Mesenchymal stem cell (in vitro differentiated cells and primary cell): ENCODE measurements around the gene PTPRE.

Experiments used
- DNase-seq: peaks from one replicate; pipeline ENCODE4 v3.0.0-alpha.2; 2013
- H2AFZ ChIP-seq: one replicate; pipeline ENCODE4 v1.6.1; 2013; ENCODE audit warnings: low read depth, mild to moderate bottlenecking, control low read depth, inconsistent platforms, low read length, moderate library complexity
- H2AK5ac ChIP-seq: 2 replicates; pipeline ENCODE4 v1.6.1; 2013; ENCODE audit warnings: low read length, moderate library complexity, mild to moderate bottlenecking, inconsistent platforms; ENCODE audit not compliant: severe bottlenecking
- H2BK120ac ChIP-seq: one replicate; pipeline ENCODE4 v1.6.1; 2013; ENCODE audit warnings: low read depth, mild to moderate bottlenecking, inconsistent platforms, low read length, moderate library complexity
- H2BK12ac ChIP-seq, 2 experiments: one replicate each; pipeline ENCODE4 v1.6.1; 2013; ENCODE audit warnings: inconsistent platforms in 2 of 2, low read length in 2 of 2, mild to moderate bottlenecking in 2 of 2, moderate library complexity in 2 of 2, control low read depth in 1 of 2
- H2BK15ac ChIP-seq: one replicate; pipeline ENCODE4 v1.6.1; 2013; ENCODE audit warnings: mild to moderate bottlenecking, low read depth, inconsistent platforms; ENCODE audit not compliant: poor library complexity, severe bottlenecking
- H2BK5ac ChIP-seq: 2 replicates; pipeline ENCODE4 v1.6.1; 2013; ENCODE audit warnings: low read depth, mild to moderate bottlenecking, low read length, control low read depth, inconsistent platforms; ENCODE audit not compliant: poor library complexity, severe bottlenecking
- H3K14ac ChIP-seq, 2 experiments: one replicate each; pipeline ENCODE4 v1.6.1; 2013; ENCODE audit warnings: inconsistent platforms in 2 of 2, low read length in 2 of 2, control low read depth in 1 of 2, mild to moderate bottlenecking in 1 of 2, moderate library complexity in 1 of 2
- H3K18ac ChIP-seq, 2 experiments: one replicate each; pipeline ENCODE4 v1.6.1; 2013; ENCODE audit warnings: inconsistent platforms in 2 of 2, low read length in 2 of 2, control low read depth in 1 of 2, low read depth in 1 of 2, mild to moderate bottlenecking in 1 of 2
- H3K23ac ChIP-seq, 2 experiments: one replicate each; pipeline ENCODE4 v1.6.1; 2013; ENCODE audit warnings: inconsistent platforms in 2 of 2, low read length in 2 of 2, mild to moderate bottlenecking in 2 of 2, moderate library complexity in 2 of 2, control low read depth in 1 of 2
- H3K27ac ChIP-seq: 2 replicates; pipeline ENCODE4 v1.5.1; 2013; ENCODE audit warnings: mild to moderate bottlenecking, moderate library complexity, low read length, control low read depth, inconsistent platforms; ENCODE audit not compliant: poor library complexity, severe bottlenecking
- H3K27me3 ChIP-seq, 2 experiments: 2 replicates each; pipeline versions ENCODE4 v1.6.1 to v1.7.0; 2013; ENCODE audit warnings: low read length in 2 of 2, mild to moderate bottlenecking in 2 of 2, moderate library complexity in 2 of 2, control low read depth in 1 of 2, inconsistent platforms in 1 of 2; ENCODE audit not compliant: control insufficient read depth in 1 of 2, insufficient read depth in 1 of 2
- H3K36me3 ChIP-seq, 2 experiments: 2 replicates each; pipeline versions ENCODE4 v1.6.1 to v1.7.0; 2013; ENCODE audit warnings: low read length in 2 of 2, control low read depth in 1 of 2, inconsistent platforms in 1 of 2, low read depth in 1 of 2, mild to moderate bottlenecking in 1 of 2; ENCODE audit not compliant: insufficient read depth in 2 of 2, control insufficient read depth in 1 of 2
- H3K4ac ChIP-seq, 2 experiments: one replicate each; pipeline ENCODE4 v1.6.1; 2013; ENCODE audit warnings: inconsistent platforms in 2 of 2, low read length in 2 of 2, mild to moderate bottlenecking in 2 of 2, moderate library complexity in 2 of 2, control low read depth in 1 of 2, low read depth in 1 of 2
- H3K4me1 ChIP-seq: 2 replicates; pipeline ENCODE4 v1.6.1; 2013; ENCODE audit warnings: low read depth, low read length, control low read depth; ENCODE audit not compliant: control insufficient read depth, insufficient read depth
- H3K4me2 ChIP-seq: 2 replicates; pipeline ENCODE4 v1.6.1; 2013; ENCODE audit warnings: low read length, mild to moderate bottlenecking, inconsistent platforms; ENCODE audit not compliant: poor library complexity, severe bottlenecking
- H3K4me3 ChIP-seq, 2 experiments: 2 replicates each; pipeline versions ENCODE4 v1.5.1 to v1.7.0; 2013; ENCODE audit warnings: low read length in 2 of 2, mild to moderate bottlenecking in 2 of 2, control low read depth in 1 of 2, low read depth in 1 of 2; ENCODE audit not compliant: insufficient read depth in 1 of 2
- H3K79me1 ChIP-seq: replicated peaks from 2 replicates; pipeline ENCODE4 v1.6.1; 2013; ENCODE audit warnings: mild to moderate bottlenecking, control low read depth, low read length, inconsistent platforms; ENCODE audit not compliant: poor library complexity, severe bottlenecking
- H3K9ac ChIP-seq: 2 replicates; pipeline ENCODE4 v1.7.0; 2013; ENCODE audit warnings: mild to moderate bottlenecking, low read length, moderate library complexity
- H3K9me3 ChIP-seq: 2 replicates; pipeline ENCODE4 v1.7.0; 2013; ENCODE audit warnings: mild to moderate bottlenecking, low read length; ENCODE audit not compliant: control insufficient read depth
- H4K8ac ChIP-seq: one replicate; pipeline ENCODE4 v1.6.1; 2013; ENCODE audit warnings: inconsistent platforms, mild to moderate bottlenecking, low read length, moderate library complexity
- H4K91ac ChIP-seq: one replicate; pipeline ENCODE4 v1.6.1; 2013; ENCODE audit warnings: mild to moderate bottlenecking, low read length, inconsistent platforms
- WGBS: methylation state at CpG from one replicate; pipeline ENCODE4 v1.1.7; 2013; ENCODE audit warnings: mixed read lengths; 5-methylcytosine and 5-hydroxymethylcytosine counted together

Gene PTPRE

DNA sequence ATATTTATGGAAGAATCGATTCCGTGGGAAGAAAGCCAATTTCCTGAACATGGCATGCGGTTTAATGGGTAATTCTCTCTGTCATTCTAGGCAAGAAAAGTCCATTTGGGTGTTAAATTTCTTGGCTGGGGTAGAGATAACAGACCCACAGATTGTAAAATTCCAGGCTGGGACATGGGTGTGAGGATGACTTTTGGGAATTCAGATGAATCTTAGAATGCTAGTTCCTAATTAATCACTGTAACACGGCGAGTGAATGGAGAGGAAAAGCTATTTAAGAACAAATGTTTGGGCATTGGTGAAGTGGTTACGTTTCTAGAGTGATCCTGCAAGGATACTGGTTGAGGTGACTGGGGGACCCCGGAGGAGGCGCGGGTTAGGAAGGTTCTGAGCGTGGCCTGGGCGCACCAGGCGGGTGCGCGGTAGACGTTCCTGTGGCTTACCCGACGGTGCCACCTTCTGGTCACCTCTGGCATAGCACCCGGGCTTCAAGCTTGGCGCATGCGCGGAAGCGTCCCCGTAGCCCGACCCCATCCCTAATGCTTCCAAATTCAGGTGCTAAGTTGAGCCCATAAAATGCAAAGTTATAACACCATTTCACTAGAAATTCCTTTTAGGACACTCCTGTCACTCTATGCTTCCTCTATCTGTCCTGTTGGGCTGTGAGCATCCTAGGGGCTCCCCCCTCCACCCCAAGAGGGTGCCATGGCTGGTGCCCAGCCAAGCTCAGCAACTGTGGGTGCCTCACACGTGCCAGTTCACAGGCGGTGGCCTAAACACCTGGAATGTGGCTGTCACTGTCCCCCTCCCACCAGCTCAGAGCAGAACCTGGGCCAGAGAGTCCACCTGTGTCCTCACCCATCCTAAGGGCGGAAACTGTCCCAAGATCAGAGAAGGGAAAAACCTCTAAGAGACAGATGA, 104.4 kb downstream of the PTPRE start:
- H2BK120ac ChIP-seq = no peak overlapping the region
- no peaks in the 10 kb centered on the region for H3K36me3 ChIP-seq
- H4K8ac ChIP-seq = no peak overlapping the region
- H2AFZ ChIP-seq = no peak overlapping the region
- H2BK15ac ChIP-seq = no peak overlapping the region
- no peak overlapping the region for H3K23ac ChIP-seq
- H2BK12ac ChIP-seq = no peak overlapping the region
- DNase-seq = peak; percentile 65
- peak overlapping the region; percentile 48 for H3K4me2 ChIP-seq
- no peaks in the 10 kb centered on the region for H3K27me3 ChIP-seq
- H3K9me3 ChIP-seq = no peaks in the 10 kb centered on the region
- WGBS = 21% methylated on average over 27 of the region's 27 CpGs
- no peaks in the 10 kb centered on the region for H3K79me1 ChIP-seq
- peaks cover 9% of the 10 kb centered on the region for H3K4me1 ChIP-seq
- H3K9ac ChIP-seq = peak overlapping the region; percentile 27
- H2AK5ac ChIP-seq = no peak overlapping the region
- no peak overlapping the region for H3K4ac ChIP-seq
- H3K27ac ChIP-seq = no peak overlapping the region
- H4K91ac ChIP-seq = no peak overlapping the region
- peak overlapping the region in 1 of 2 experiments; percentile 28 for H3K18ac ChIP-seq
- H3K14ac ChIP-seq = no peak overlapping the region
- no peak overlapping the region for H2BK5ac ChIP-seq
- no peak overlapping the region for H3K4me3 ChIP-seq

DNA sequence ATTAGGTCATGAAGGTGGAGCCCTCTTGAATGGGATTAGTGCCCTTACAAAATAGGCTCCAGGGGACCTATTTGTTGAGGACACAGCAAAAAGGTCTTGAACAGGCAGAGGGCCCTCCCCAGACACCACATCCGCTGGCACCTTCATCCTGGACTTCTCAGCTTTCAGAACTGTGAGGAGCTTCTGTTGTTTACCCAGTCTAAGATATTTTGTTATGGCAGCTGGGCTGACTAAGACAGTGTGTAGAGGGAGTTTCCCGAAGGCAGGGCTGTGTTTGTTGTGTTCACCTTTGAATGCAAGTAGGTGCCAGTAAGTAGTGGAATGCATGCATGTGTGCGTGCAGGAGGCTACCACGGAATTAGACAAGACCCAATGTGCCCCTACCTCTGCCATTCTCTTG, 106.7 kb downstream of the PTPRE start:
- no peak overlapping the region for H3K18ac ChIP-seq
- no peak overlapping the region for H3K4me3 ChIP-seq
- H4K91ac ChIP-seq = no peak overlapping the region
- H2AK5ac ChIP-seq = no peak overlapping the region
- H3K27ac ChIP-seq = no peak overlapping the region
- H3K79me1 ChIP-seq = no peaks in the 10 kb centered on the region
- H2BK120ac ChIP-seq = no peak overlapping the region
- no peak for DNase-seq
- H2BK12ac ChIP-seq = no peak overlapping the region
- H2BK5ac ChIP-seq = no peak overlapping the region
- H3K14ac ChIP-seq = no peak overlapping the region
- H3K4ac ChIP-seq = no peak overlapping the region
- 90% methylated on average over 4 of the region's 4 CpGs for WGBS
- no peak overlapping the region for H3K9ac ChIP-seq
- no peaks in the 10 kb centered on the region for H3K36me3 ChIP-seq
- H3K9me3 ChIP-seq = no peaks in the 10 kb centered on the region
- no peak overlapping the region for H2AFZ ChIP-seq
- no peak overlapping the region for H2BK15ac ChIP-seq
- peaks cover 0 to 4% of the 10 kb centered on the region in 2 experiments for H3K27me3 ChIP-seq
- no peak overlapping the region for H3K23ac ChIP-seq
- no peak overlapping the region for H4K8ac ChIP-seq
- H3K4me2 ChIP-seq = no peak overlapping the region
- peaks cover 9% of the 10 kb centered on the region for H3K4me1 ChIP-seq

DNA sequence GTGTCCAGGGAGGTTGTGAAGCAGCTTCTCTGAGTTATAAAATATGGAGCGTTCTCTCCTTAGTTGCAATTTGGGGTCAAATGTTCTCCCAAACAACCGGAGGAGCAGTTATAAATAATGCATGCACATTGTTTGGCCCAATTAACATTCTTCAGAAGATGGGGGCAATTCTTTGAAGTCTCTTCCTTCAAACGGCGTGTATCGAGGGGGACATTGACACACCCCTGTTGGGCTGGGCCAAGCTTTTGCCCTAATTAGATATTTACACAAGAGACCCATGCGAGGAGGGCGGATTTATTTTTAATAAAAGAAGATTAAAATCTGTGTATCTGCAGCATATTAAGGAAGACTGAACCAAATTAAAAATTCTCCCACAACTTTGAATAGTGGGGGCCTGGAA, 107.3 kb downstream of the PTPRE start:
- no peak overlapping the region for H3K18ac ChIP-seq
- DNase-seq = no peak
- no peak overlapping the region for H4K91ac ChIP-seq
- no peak overlapping the region for H2BK5ac ChIP-seq
- peaks cover 0 to 4% of the 10 kb centered on the region in 2 experiments for H3K27me3 ChIP-seq
- no peak overlapping the region for H3K4me3 ChIP-seq
- H3K4me2 ChIP-seq = no peak overlapping the region
- no peak overlapping the region for H2BK15ac ChIP-seq
- no peak overlapping the region for H2BK12ac ChIP-seq
- no peaks in the 10 kb centered on the region for H3K36me3 ChIP-seq
- 90% methylated on average over 5 of the region's 7 CpGs for WGBS
- H3K9ac ChIP-seq = no peak overlapping the region
- no peak overlapping the region for H3K4ac ChIP-seq
- peaks cover 8% of the 10 kb centered on the region for H3K4me1 ChIP-seq
- no peak overlapping the region for H2AK5ac ChIP-seq
- H3K79me1 ChIP-seq = no peaks in the 10 kb centered on the region
- H2AFZ ChIP-seq = no peak overlapping the region
- no peak overlapping the region for H3K14ac ChIP-seq
- no peak overlapping the region for H2BK120ac ChIP-seq
- H3K27ac ChIP-seq = no peak overlapping the region
- no peak overlapping the region for H3K23ac ChIP-seq
- no peak overlapping the region for H4K8ac ChIP-seq
- no peaks in the 10 kb centered on the region for H3K9me3 ChIP-seq

DNA sequence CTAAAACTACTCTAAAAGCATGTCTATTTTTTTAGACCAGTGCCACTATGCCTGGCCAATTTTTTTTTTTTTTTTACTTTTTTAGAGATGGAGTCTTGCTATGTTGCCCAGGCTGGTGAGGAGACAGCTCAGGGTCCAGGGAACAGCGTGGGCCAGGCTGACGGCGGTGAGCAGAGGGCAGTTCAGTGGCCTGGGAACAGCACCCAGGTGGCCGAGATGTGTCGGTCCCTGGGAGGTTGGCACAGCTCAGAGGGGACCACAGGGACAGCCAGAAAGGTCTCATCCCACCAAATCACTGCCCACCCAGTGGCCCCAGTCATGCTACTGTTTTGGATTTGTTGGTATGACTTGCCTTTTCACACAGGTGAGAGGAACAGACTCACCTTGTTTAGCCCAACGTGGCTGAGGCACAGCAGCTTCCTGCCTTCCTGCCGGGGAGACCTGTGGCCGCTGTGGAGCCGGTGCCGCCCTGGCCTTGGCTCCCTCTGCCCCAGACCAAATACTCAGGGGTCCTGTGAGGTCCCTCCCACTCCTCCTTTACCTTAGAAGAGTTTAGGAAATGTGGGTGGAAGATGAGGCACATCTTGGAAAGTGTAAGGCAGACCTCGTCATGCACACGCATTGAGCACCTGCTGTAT, 109.6 kb downstream of the PTPRE start:
- H2BK120ac ChIP-seq = no peak overlapping the region

More for the DNA sequence above, 109.6 kb downstream of the PTPRE start:
- H2AFZ ChIP-seq = no peak overlapping the region
- no peak overlapping the region for H4K8ac ChIP-seq
- no peak overlapping the region for H3K23ac ChIP-seq
- H3K4ac ChIP-seq = no peak overlapping the region
- H2AK5ac ChIP-seq = no peak overlapping the region
- H2BK12ac ChIP-seq = no peak overlapping the region
- peak overlapping the region in 1 of 2 experiments; percentile 20 for H3K4me3 ChIP-seq
- peaks cover 0 to 4% of the 10 kb centered on the region in 2 experiments for H3K27me3 ChIP-seq
- H3K4me1 ChIP-seq = peaks cover 1% of the 10 kb centered on the region
- no peak overlapping the region for H3K4me2 ChIP-seq
- WGBS = 94% methylated on average over 8 of the region's 12 CpGs
- no peak overlapping the region for H4K91ac ChIP-seq
- no peak overlapping the region for H3K18ac ChIP-seq
- no peak overlapping the region for H2BK15ac ChIP-seq
- no peak overlapping the region for H3K9ac ChIP-seq
- H3K36me3 ChIP-seq = no peaks in the 10 kb centered on the region
- H3K27ac ChIP-seq = no peak overlapping the region
- no peaks in the 10 kb centered on the region for H3K9me3 ChIP-seq
- DNase-seq = no peak
- peak overlapping the region in 1 of 2 experiments; percentile 61 for H3K14ac ChIP-seq
- H3K79me1 ChIP-seq = no peaks in the 10 kb centered on the region
- no peak overlapping the region for H2BK5ac ChIP-seq
